ENCODE measurements around the gene ETV3. TPM values are rescaled to one million over a fixed set of nuclear protein-coding genes. Genes with fewer than 3 reads are reported as not detected.

The ETV3 gene
- total and polyA plus RNA-seq, 2 of the 8 experiments (the other 6 are each of a cell fraction or from before 2014, with no cell fraction given): 6.0 to 23.8 TPM

- no peak overlapping the region for H3K4ac ChIP-seq (replicated peaks; ENCODE audit: insufficient read length, low read depth, low read length)
- no peak overlapping the region for H2BK120ac ChIP-seq (replicated peaks; ENCODE audit: low read depth, low read length)
- no peak overlapping the region for H3K27ac ChIP-seq (ENCODE audit: low read depth, low read length)
- POLR2A ChIA-PET (ENCODE audit: partially characterized antibody): interaction anchor here (1.3 to 2.2 kb wide), 2 partner anchors 8 to 11 kb away, joined by 5 to 6 read pairs; no protein-coding TSS in a partner anchor
- no peak overlapping the region for H2BK12ac ChIP-seq (ENCODE audit: low read depth, low read length)
- H2BK5ac ChIP-seq (ENCODE audit: low read depth, low read length): 0 out of 2 replicates have a peak overlapping the region, but pooled peaks have one; percentile 44
- no peak for DNase-seq (ENCODE audit: low read depth in 1 of 2, low spot score in 2 of 2)
- 0 out of 2 replicates have a peak overlapping the region, but pooled peaks have one; percentile 5 for H2BK15ac ChIP-seq (ENCODE audit: low read length)
- H3K14ac ChIP-seq (ENCODE audit: insufficient read length): no peak overlapping the region
- peak overlapping the region; percentile 19 for H3K18ac ChIP-seq (ENCODE audit: extremely low read depth, low read length)
- FAIRE-seq: no peak
- H2BK20ac ChIP-seq (ENCODE audit: low read length): no peak overlapping the region
- H3K23me2 ChIP-seq (ENCODE audit: low read depth, low read length): no peaks in the 10 kb centered on the region
- no peak overlapping the region for H4K5ac ChIP-seq (ENCODE audit: insufficient read length, low read depth, low read length)
- WGBS, 2 experiments (ENCODE audit: extremely low coverage in 1 of 2, insufficient coverage in 1 of 2, insufficient read length in 1 of 2, insufficient replicate concordance in 2 of 2, low coverage in 1 of 2, low lambda C conversion rate in 2 of 2, missing lambda C conversion rate in 1 of 2): 85% methylated on average over 14 of the region's 14 CpGs; no CpG with 5 or more reads in 1 of the 2 experiments
- H4K20me1 ChIP-seq (replicated peaks in 1 of 2; ENCODE audit: control insufficient read depth in 1 of 2, insufficient read depth in 2 of 2, low read length in 2 of 2): no peaks in the 10 kb centered on the region
- H2AFZ ChIP-seq (ENCODE audit: low read length): no peak overlapping the region
- no peaks in the 10 kb centered on the region for H3K79me1 ChIP-seq (ENCODE audit: low read depth, low read length)
- no peak overlapping the region for H3K23ac ChIP-seq (ENCODE audit: insufficient read length)
- H3K36me3 ChIP-seq (ENCODE audit: control insufficient read depth in 2 of 4, insufficient read depth in 4 of 4, low read length in 3 of 4): no peaks in the 10 kb centered on the region
- peaks cover 0 to 5% (median 0%) of the 10 kb centered on the region in 4 experiments; a peak in 2 of 7 replicates for H3K4me1 ChIP-seq (replicated peaks in 1 of 4; ENCODE audit: control insufficient read depth in 3 of 4, insufficient read depth in 4 of 4, low read length in 3 of 4)
- H3K9me3 ChIP-seq (ENCODE audit: insufficient read depth in 2 of 2, low read depth in 1 of 2, low read length in 1 of 2): no peaks in the 10 kb centered on the region
- H3K9ac ChIP-seq (replicated peaks in 1 of 4; ENCODE audit: extremely low read depth in 1 of 4, low read depth in 3 of 4, low read length in 3 of 4): no peak overlapping the region
- H3K79me2 ChIP-seq (ENCODE audit: control insufficient read depth in 1 of 2, insufficient read depth in 2 of 2, low read length in 2 of 2): no peaks in the 10 kb centered on the region
- no peak overlapping the region for H3K56ac ChIP-seq (replicated peaks; ENCODE audit: insufficient read length, low read depth, low read length)
- TF ChIP-seq EZH2 (IDR thresholded peaks at IDR 0.05; ENCODE audit: low read depth, low read length, severe bottlenecking) (no peak), RXRA (IDR thresholded peaks at IDR 0.05; ENCODE audit: insufficient read depth, low read depth, low read length) (no peak), PHF8 (conservative IDR thresholded peaks at IDR 0.05; ENCODE audit: low read depth, low read length) (no peak), POU5F1 (IDR thresholded peaks at IDR 0.05; ENCODE audit: low read depth, low read length) (no peak), SP1 (IDR thresholded peaks at IDR 0.05; ENCODE audit: low read depth, low read length) (no peak), TAF1 (IDR thresholded peaks at IDR 0.05; ENCODE audit: low read depth, low read length) (no peak), RFX5 (IDR thresholded peaks at IDR 0.05; ENCODE audit: borderline replicate concordance, low read depth, low read length) (no peak), BRCA1 (IDR thresholded peaks at IDR 0.05; ENCODE audit: low read depth, low read length) (no peak), HDAC2 (IDR thresholded peaks at IDR 0.05; ENCODE audit: borderline replicate concordance in 1 of 2, low read depth in 2 of 2, low read length in 2 of 2) (no peak), POLR2A (IDR thresholded peaks at IDR 0.05; ENCODE audit: control extremely low read depth in 1 of 2, low read depth in 2 of 2, low read length in 2 of 2) (no peak), CEBPB (IDR thresholded peaks at IDR 0.05; ENCODE audit: low read depth, low read length) (no peak), NRF1 (IDR thresholded peaks at IDR 0.05; ENCODE audit: low read depth, low read length) (no peak)
- H3K27me3 ChIP-seq (replicated peaks in 1 of 4; ENCODE audit: control insufficient read depth in 3 of 4, extremely low read depth in 1 of 4, insufficient read depth in 3 of 4, low read length in 3 of 4): peaks cover 0 to 3% (median 1%) of the 10 kb centered on the region in 4 experiments; a peak in 3 of 7 replicates
- no peak overlapping the region for H2AK5ac ChIP-seq (ENCODE audit: low read depth, low read length)
- H3K4me2 ChIP-seq (ENCODE audit: insufficient read depth in 1 of 2, low read depth in 2 of 2, low read length in 2 of 2): no peak overlapping the region
- CTCF ChIA-PET (ENCODE audit: partially characterized antibody): interaction anchor here (0.7 to 8.1 kb wide), 7 partner anchors 9 to 51 kb away, joined by 4 to 52 read pairs (median 7); no protein-coding TSS in a partner anchor
- no peak overlapping the region for H4K8ac ChIP-seq (ENCODE audit: extremely low read depth, insufficient read depth, low read length)
- no peak overlapping the region for H4K91ac ChIP-seq (replicated peaks; ENCODE audit: insufficient read length, low read length)
- H3K4me3 ChIP-seq (ENCODE audit: extremely low read depth in 1 of 4, insufficient read depth in 2 of 4, low read depth in 3 of 4, low read length in 4 of 4): no peak overlapping the region
Measured at GRCh38 chr1:157105298-157105987, 32.8 kb downstream of the ETV3 start.

Measured in H1 (cell line).